Measurements from ENCODE around the gene SIGMAR1. TPM values are rescaled to one million over a fixed set of nuclear protein-coding genes. Genes with fewer than 3 reads are reported as not detected.

SIGMAR1 gene
- total and polyA plus RNA-seq, 8 donors = 18.3 to 27.2 (median 22.5) TPM

- 80% methylated on average over 5 of the region's 5 CpGs for WGBS, 2 donors
- intact Hi-C loops (cut with DNase I) = no loop called here
- DNase-seq = no peak
- no peaks in the 10 kb centered on the region for H3K36me3 ChIP-seq
- FAIRE-seq = no peak
- TF ChIP-seq CTCF (IDR thresholded peaks at IDR 0.05) = no peak
- no peak for ATAC-seq
- peaks cover 9 to 31% (median 21%) of the 10 kb centered on the region in 3 donors for H3K4me1 ChIP-seq
- H3K27me3 ChIP-seq = no peaks in the 10 kb centered on the region
- no peaks in the 10 kb centered on the region for H3K9me3 ChIP-seq
- no peak overlapping the region for H3K4me3 ChIP-seq
- H3K27ac ChIP-seq = no peak overlapping the region
Observed at GRCh38 chr9:34655394-34655793, 17.8 kb upstream of the SIGMAR1 start.

- ATAC-seq (peak; percentile 43 to 77 (median 66)), FAIRE-seq (no peak), DNase-seq (peak; percentile 63 to 87 (median 74))
- Histone ChIP-seq H3K27me3 (no peaks in the 10 kb centered on the region), H3K36me3 (peaks cover 0 to 3% (median 0%) of the 10 kb centered on the region in 3 donors), H3K4me1 (peaks cover 9 to 31% (median 21%) of the 10 kb centered on the region in 3 donors), H3K27ac (peak overlapping the region in 1 of 4 donors; percentile 22), H3K4me3 (no peak overlapping the region), H3K9me3 (no peaks in the 10 kb centered on the region)
- intact Hi-C loops (cut with DNase I) = no loop called here
- TF ChIP-seq CTCF (IDR thresholded peaks at IDR 0.05) = no peak
- 16 to 19% methylated on average over 11 of the region's 11 CpGs for WGBS, 2 donors
Observed at GRCh38 chr9:34654323-34655051, 16.9 kb upstream of the SIGMAR1 start.

GRCh38 chr9:34653151-34654072, 15.8 kb upstream of the SIGMAR1 start:
- FAIRE-seq (no peak), DNase-seq (peak in 1 of 6 donors; percentile 59), ATAC-seq (peak in 1 of 4 donors; percentile 2)
- no peaks in the 10 kb centered on the region for H3K27me3 ChIP-seq
- peaks cover 9 to 31% (median 21%) of the 10 kb centered on the region in 3 donors for H3K4me1 ChIP-seq
- intact Hi-C loops (cut with DNase I) = no loop called here
- H3K4me3 ChIP-seq = no peak overlapping the region
- H3K36me3 ChIP-seq = peaks cover 0 to 3% (median 0%) of the 10 kb centered on the region in 3 donors
- WGBS, 2 donors = 68 to 73% methylated on average over 11 of the region's 11 CpGs
- TF ChIP-seq CTCF (IDR thresholded peaks at IDR 0.05) = no peak
- no peaks in the 10 kb centered on the region for H3K9me3 ChIP-seq
- H3K27ac ChIP-seq = no peak overlapping the region

- WGBS, 2 donors = 51 to 56% methylated on average over 5 of the region's 5 CpGs
- TF ChIP-seq CTCF (IDR thresholded peaks at IDR 0.05) = no peak
- H3K9me3 ChIP-seq = no peaks in the 10 kb centered on the region
- no peaks in the 10 kb centered on the region for H3K27me3 ChIP-seq
- peak overlapping the region in 1 of 4 donors; percentile 34 for H3K4me3 ChIP-seq
- DNase-seq = no peak
- no peak for ATAC-seq
- H3K4me1 ChIP-seq = peaks cover 9 to 37% (median 24%) of the 10 kb centered on the region in 3 donors
- peaks cover 0 to 3% (median 0%) of the 10 kb centered on the region in 3 donors for H3K36me3 ChIP-seq
- peak overlapping the region in 1 of 4 donors; percentile 68 for H3K27ac ChIP-seq
- no peak for FAIRE-seq
- intact Hi-C loops (cut with DNase I) = no loop called here
Observed at GRCh38 chr9:34652602-34653000, 15.0 kb upstream of the SIGMAR1 start.

Measured in pancreas (tissue), 10 donors.